Cardiac fibroblast (primary cell): ENCODE measurements around the gene AMN1.
"Not testable (repeated sequence)": the region's sequence is repeated elsewhere in the genome, so short reads cannot be mapped to it uniquely, and the experiment has no call there.

ENCODE experiments used
- DNase-seq, 2 donors: peaks; one replicate each; pipeline versions ENCODE4 v3.0.0 to v3.0.0-alpha.2; 2010; ENCODE audit warnings: low read depth in 2 of 2
- H3K4me3 ChIP-seq, 2 donors: replicated peaks in 1 of 2; 1 replicate in 1 of 2; 2 replicates in 1 of 2; pipeline ENCODE4 v1.5.1; 2011; ENCODE audit warnings: low read depth in 2 of 2, low read length in 2 of 2, mild to moderate bottlenecking in 2 of 2, moderate library complexity in 1 of 2
- CTCF ChIP-seq: IDR thresholded peaks from one replicate; pipeline ENCODE4 v1.5.1; 2011; ENCODE audit warnings: low read depth, mild to moderate bottlenecking, low read length, inconsistent platforms

Gene AMN1

GRCh38 chr12:31736472-31736871 is 7.7 kb upstream of the AMN1 start:
- H3K4me3 ChIP-seq: no peak overlapping the region
- DNase-seq: peak; percentile 82 to 96
- no peak for TF ChIP-seq CTCF

- DNase-seq: peak; percentile 54 to 83
- H3K4me3 ChIP-seq: not testable (repeated sequence)
Observed at GRCh38 chr12:31733549-31734432, 5.0 kb upstream of the AMN1 start.

DNA sequence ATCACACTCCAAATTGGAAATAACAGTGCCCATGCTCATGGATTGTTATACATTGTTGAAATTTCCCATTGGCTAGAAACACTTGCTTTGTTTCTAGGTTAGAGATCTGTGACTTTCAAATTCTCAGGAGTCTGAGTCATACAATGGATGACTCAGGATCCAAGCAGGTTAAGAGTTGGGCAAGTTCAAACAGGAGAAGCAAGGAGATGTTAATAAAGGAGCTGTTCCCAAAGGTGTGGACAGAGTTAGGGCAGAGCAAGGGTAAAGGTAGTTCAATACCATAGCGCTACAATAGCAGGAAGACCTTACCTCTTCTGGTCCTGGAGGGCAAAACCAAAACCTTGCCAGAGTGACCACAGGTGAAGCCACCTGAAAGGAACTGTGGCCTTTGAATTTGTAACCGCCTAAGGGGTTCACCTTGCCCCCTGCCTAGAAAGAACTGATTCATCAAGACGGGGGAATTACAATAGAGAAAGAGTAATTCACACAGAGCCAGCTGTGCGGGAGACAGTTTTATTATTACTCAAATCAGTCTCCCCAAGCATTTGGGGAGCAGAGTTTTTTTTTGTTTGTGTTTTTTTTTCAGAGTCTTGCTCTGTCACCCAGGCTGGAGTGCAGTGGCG is 4.2 kb upstream of the AMN1 start:
- no peak overlapping the region for H3K4me3 ChIP-seq
- peak; percentile 75 to 95 for DNase-seq
- TF ChIP-seq CTCF: no peak

- DNase-seq, H3K4me3 ChIP-seq: not testable (repeated sequence)
Observed at GRCh38 chr12:31731203-31731602, 2.4 kb upstream of the AMN1 start.

- no peak for DNase-seq
- H3K4me3 ChIP-seq: peak overlapping the region; percentile 53 to 67
- no peak for TF ChIP-seq CTCF
Observed at GRCh38 chr12:31729705-31730104, 884 bp upstream of the AMN1 start.

DNA sequence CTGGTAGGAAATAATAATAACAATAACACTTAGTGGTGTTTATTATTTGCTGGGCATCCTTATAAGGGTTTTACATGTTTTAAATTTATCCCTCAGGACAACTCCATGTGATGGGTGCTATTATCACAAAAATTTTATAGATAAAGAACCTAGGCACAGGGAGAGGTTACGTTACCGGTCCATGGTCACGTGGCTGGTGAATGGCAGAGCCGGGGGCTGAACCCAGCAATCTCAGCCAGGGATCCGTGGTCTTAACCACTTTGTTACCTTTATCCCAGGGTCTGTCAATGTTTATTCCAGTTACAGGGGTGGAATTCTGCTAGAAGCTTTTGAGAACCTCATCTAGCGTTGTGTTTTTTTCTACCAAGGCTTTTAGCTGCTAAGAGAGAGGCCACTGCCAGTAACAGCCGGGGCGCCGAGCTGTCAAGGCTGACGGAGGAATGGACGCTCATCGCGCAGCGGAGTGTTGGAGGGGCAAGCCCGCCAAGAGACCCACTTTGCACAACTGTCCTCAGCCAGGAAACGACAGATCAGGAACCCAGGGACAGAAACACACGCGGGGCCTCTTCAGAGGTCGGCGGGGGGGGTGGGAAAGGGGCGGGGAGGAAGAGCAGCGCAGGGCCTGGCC is 418 bp downstream of the AMN1 start:
- no peak for TF ChIP-seq CTCF
- no peak for DNase-seq
- peak overlapping the region; percentile 59 to 67 for H3K4me3 ChIP-seq

- DNase-seq: no peak
- no peak for TF ChIP-seq CTCF
Observed at GRCh38 chr12:31727192-31727591, 1.6 kb downstream of the AMN1 start.

More at GRCh38 chr12:31727192-31727591, 1.6 kb downstream of the AMN1 start:
- H3K4me3 ChIP-seq: no peak overlapping the region
